Muscle of leg (tissue), 11 donors: ENCODE data around the gene TK1. TPM values are rescaled to one million over a fixed set of nuclear protein-coding genes. Genes with fewer than 3 reads are reported as not detected.

Source experiments
- DNase-seq: peaks from one replicate; pipeline ENCODE4 v3.0.0; 2013
- H3K27ac ChIP-seq: one replicate; pipeline ENCODE4 v1.5.1; 2013; ENCODE audit warnings: mild to moderate bottlenecking, low read length, control low read depth
- H3K27me3 ChIP-seq: one replicate; pipeline ENCODE4 v1.6.1; 2013; ENCODE audit warnings: low read length; ENCODE audit not compliant: control insufficient read depth, insufficient read depth
- H3K36me3 ChIP-seq: one replicate; pipeline ENCODE4 v1.6.1; 2013; ENCODE audit warnings: low read length; ENCODE audit not compliant: control insufficient read depth, insufficient read depth
- H3K4me1 ChIP-seq: one replicate; pipeline ENCODE4 v1.6.1; 2013; ENCODE audit warnings: low read length; ENCODE audit not compliant: control insufficient read depth, insufficient read depth
- H3K4me3 ChIP-seq: one replicate; pipeline ENCODE4 v1.5.1; 2013; ENCODE audit warnings: low read length, control low read depth
- H3K9me3 ChIP-seq: replicated peaks from 2 replicates; pipeline ENCODE4 v1.6.1; 2013; ENCODE audit warnings: low read depth, low read length; ENCODE audit not compliant: control insufficient read depth
- whole genome bisulfite sequencing: methylation state at CpG from one replicate; pipeline ENCODE4 v1.1.5; 2013; ENCODE audit warnings: missing lambda C conversion rate; ENCODE audit not compliant: insufficient coverage; 5-methylcytosine and 5-hydroxymethylcytosine counted together
- polyA plus RNA-seq, 8 donors: library from polyadenylated mRNA; unstranded; fragments of 120-200 nt; gene quantifications; one replicate each; pipeline versions ENCODE4 v1.2.1 to v1.2.3, GENCODE V29; 2013; ENCODE audit warnings: inconsistent platforms in 1 of 8, low replicate concordance in 1 of 8; ENCODE audit not compliant: insufficient read length in 8 of 8, insufficient read depth in 1 of 8
- total RNA-seq: library from RNA; stranded (reverse); fragments of 120-200 nt; gene quantifications from one replicate; pipeline ENCODE4 v1.2.4, GENCODE V29; 2013

The TK1 gene
- total and polyA plus RNA-seq, 9 donors: 11.8 to 31.6 (median 27.5) TPM

GRCh38 chr17:78230996-78231935 lies 44.4 kb upstream of the TK1 start, which contains the start of gene TMEM235:
Gene TMEM235 (plus strand): TSS chr17:78231631. CDS start chr17:78232024, 393 bp downstream.
- DNase-seq: no peak
- Histone ChIP-seq H3K4me3 (no peak within 1 kb of the TSS), H3K27me3 (peaks cover 37% of the 10 kb centered on the region), H3K9me3 (no peaks in the 10 kb centered on the region), H3K36me3 (no peaks in the 10 kb centered on the region), H3K4me1 (peaks cover 50% of the 10 kb centered on the region), H3K27ac (no peak within 1 kb of the TSS)
- WGBS: 13% methylated on average over 21 of the region's 52 CpGs

DNA sequence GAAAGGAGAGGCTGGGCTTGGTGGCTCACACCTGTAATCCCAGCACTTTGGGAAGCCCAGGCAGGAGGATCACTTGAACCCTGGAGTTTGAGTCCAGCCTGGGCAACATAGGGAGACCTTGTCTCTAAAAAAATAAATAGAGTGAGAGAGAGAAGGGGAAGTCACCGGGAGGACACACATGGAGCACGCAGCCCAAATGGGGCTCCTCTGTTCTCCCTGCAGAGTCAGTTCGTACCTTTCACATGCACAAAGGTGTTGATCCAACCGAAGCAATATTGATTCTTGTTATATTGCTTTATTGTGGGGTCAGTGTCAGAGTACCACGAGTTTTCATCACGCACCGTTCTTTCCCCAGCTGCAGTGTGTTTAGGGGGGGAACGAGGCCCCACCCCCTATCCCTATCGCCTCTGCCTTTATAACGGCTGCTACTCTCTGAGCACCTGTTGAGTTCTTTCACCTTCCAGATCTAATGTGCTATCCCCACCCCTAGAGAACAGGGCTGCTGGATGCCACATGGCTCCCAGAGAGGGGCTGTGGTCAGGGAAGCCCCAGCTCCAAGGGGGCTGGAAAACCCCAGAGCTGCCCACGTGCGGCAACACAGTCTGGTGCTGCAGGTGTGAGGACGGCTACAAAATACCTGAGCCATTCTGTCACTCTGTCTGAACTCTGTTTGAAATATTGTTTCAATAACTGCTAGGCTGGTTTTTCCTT lies 43.6 kb upstream of the TK1 start:
- no peak overlapping the region for H3K4me3 ChIP-seq
- no peak for DNase-seq
- peaks cover 37% of the 10 kb centered on the region for H3K27me3 ChIP-seq
- H3K4me1 ChIP-seq: peaks cover 53% of the 10 kb centered on the region
- no peak overlapping the region for H3K27ac ChIP-seq
- H3K36me3 ChIP-seq: no peaks in the 10 kb centered on the region
- 20% methylated on average over 6 of the region's 13 CpGs for WGBS
- H3K9me3 ChIP-seq: no peaks in the 10 kb centered on the region

DNA sequence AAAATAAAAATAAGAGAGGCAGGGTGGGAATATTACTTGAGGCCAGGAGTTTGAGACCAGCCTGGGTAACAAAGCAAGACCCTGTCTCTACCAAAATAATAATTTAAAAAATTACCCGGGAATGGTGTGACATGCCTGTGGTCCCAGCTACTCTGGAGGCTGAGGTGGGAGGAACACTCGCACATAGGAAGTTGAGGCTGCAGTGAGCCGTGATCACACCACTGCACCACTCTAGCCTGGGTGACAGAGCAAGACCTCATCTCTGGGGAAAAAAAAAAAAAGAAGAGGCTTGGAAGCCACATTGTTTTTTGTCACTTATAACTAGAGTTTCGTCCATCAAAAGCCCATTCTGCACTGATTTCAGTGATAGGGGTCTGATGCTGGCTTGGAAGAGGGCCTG lies 41.3 kb upstream of the TK1 start:
- peaks cover 33% of the 10 kb centered on the region for H3K27me3 ChIP-seq
- H3K36me3 ChIP-seq: peaks cover 6% of the 10 kb centered on the region
- no peak for DNase-seq
- 88% methylated on average over 2 of the region's 4 CpGs for WGBS
- H3K4me1 ChIP-seq: peaks cover 56% of the 10 kb centered on the region
- H3K9me3 ChIP-seq: no peaks in the 10 kb centered on the region
- H3K27ac ChIP-seq: no peak overlapping the region
- no peak overlapping the region for H3K4me3 ChIP-seq

DNA sequence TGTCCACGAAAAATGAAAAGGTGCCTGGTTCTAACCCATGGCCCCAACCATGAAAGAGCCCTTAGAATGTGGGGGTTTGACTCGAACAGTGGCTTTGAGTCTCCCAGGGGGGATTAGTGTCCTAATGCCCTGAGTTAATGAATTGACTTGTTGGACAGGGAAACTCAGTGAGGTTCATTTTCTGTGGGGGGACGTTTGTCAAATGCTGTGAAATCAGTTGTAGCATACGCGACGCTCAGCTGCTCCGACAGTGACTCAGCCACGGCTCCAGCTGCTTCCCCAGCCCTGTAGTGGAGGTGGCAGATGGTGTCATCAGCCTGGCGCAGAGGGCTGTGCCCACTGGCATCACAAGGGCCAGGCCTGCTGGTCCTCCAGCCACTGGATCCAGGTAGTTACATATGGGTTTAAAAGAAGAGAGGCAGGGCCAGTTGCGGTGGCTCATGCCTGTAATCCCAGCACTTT lies 40.6 kb upstream of the TK1 start:
- H3K4me3 ChIP-seq: no peak overlapping the region
- H3K9me3 ChIP-seq: no peaks in the 10 kb centered on the region
- peaks cover 55% of the 10 kb centered on the region for H3K4me1 ChIP-seq
- peaks cover 26% of the 10 kb centered on the region for H3K27me3 ChIP-seq
- 69% methylated on average over 7 of the region's 10 CpGs for WGBS
- H3K27ac ChIP-seq: peak overlapping the region; percentile 69
- peak; percentile 67 for DNase-seq
- H3K36me3 ChIP-seq: peaks cover 6% of the 10 kb centered on the region

- no peak overlapping the region for H3K4me3 ChIP-seq
- peaks cover 6% of the 10 kb centered on the region for H3K36me3 ChIP-seq
- WGBS: 66% methylated on average over 16 of the region's 20 CpGs
- H3K9me3 ChIP-seq: no peaks in the 10 kb centered on the region
- no peak for DNase-seq
- peak overlapping the region; percentile 69 for H3K27ac ChIP-seq
- H3K27me3 ChIP-seq: peaks cover 21% of the 10 kb centered on the region
- H3K4me1 ChIP-seq: peaks cover 49% of the 10 kb centered on the region
Measured at GRCh38 chr17:78226759-78227454, 40.1 kb upstream of the TK1 start.

- Histone ChIP-seq H3K4me1 (peaks cover 44% of the 10 kb centered on the region), H3K27me3 (peaks cover 15% of the 10 kb centered on the region), H3K27ac (no peak overlapping the region), H3K9me3 (no peaks in the 10 kb centered on the region), H3K4me3 (no peak overlapping the region), H3K36me3 (peaks cover 6% of the 10 kb centered on the region)
- no peak for DNase-seq
- 57% methylated on average over 5 of the region's 12 CpGs for WGBS
Measured at GRCh38 chr17:78226055-78226758, 39.4 kb upstream of the TK1 start.

DNA sequence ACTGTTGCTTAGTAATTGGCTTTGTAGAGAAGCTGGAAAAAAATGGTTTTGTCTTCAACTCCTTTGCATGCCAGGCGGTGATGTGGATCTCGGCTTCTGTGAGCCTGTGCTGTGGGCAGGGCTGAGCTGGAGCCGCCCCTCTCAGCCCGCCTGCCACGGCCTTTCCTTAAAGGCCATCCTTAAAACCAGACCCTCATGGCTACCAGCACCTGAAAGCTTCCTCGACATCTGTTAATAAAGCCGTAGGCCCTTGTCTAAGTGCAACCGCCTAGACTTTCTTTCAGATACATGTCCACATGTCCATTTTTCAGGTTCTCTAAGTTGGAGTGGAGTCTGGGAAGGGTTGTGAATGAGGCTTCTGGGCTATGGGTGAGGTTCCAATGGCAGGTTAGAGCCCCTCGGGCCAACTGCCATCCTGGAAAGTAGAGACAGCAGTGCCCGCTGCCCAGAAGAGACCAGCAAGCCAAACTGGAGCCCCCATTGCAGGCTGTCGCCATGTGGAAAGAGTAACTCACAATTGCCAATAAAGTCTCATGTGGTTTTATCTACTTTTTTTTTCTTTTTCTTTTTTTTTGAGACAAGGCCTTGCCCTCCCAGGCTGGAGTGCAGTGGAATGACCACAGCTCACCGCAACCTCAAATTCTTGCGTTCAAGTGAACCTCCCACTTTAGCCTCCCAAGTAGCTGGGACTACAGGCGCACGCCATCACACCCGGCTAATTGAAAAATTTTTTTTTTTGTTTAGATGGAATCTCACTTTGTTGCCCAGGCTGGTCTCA lies 38.4 kb upstream of the TK1 start:
- Histone ChIP-seq H3K27me3 (peaks cover 6% of the 10 kb centered on the region), H3K27ac (peak overlapping the region; percentile 54), H3K4me1 (peaks cover 43% of the 10 kb centered on the region), H3K36me3 (peaks cover 6% of the 10 kb centered on the region), H3K9me3 (no peaks in the 10 kb centered on the region), H3K4me3 (no peak overlapping the region)
- no peak for DNase-seq
- WGBS: 95% methylated on average over 7 of the region's 16 CpGs

GRCh38 chr17:78224231-78225087 lies 37.6 kb upstream of the TK1 start:
- 74% methylated on average over 21 of the region's 27 CpGs for WGBS
- peaks cover 6% of the 10 kb centered on the region for H3K36me3 ChIP-seq
- no peaks in the 10 kb centered on the region for H3K27me3 ChIP-seq
- no peak overlapping the region for H3K4me3 ChIP-seq
- H3K9me3 ChIP-seq: no peaks in the 10 kb centered on the region
- peak overlapping the region; percentile 54 for H3K27ac ChIP-seq
- DNase-seq: no peak
- H3K4me1 ChIP-seq: peaks cover 43% of the 10 kb centered on the region
